GM18907 (cell line): ENCODE measurements around the gene DOCK1.

Experiments
- ATAC-seq: cut with Tn5 transposase; IDR thresholded peaks from one replicate; pipeline ENCODE4 v1.9.1; 2021; ENCODE audit warnings: mild to moderate bottlenecking, moderate library complexity; ENCODE audit not compliant: unreplicated experiment

Gene DOCK1

GRCh38 chr10:127338399-127339110, 433.3 kb downstream of the DOCK1 start:
- ATAC-seq = no peak

- ATAC-seq = no peak
Observed at GRCh38 chr10:127343821-127344220, 438.6 kb downstream of the DOCK1 start.

- ATAC-seq = no peak
Observed at GRCh38 chr10:127344346-127344745, 439.1 kb downstream of the DOCK1 start.

GRCh38 chr10:127345231-127345965, 440.2 kb downstream of the DOCK1 start:
- no peak for ATAC-seq

GRCh38 chr10:127346604-127347003, 441.4 kb downstream of the DOCK1 start:
- peak; percentile 71 for ATAC-seq

- ATAC-seq = no peak
Observed at GRCh38 chr10:127347202-127347959, 442.2 kb downstream of the DOCK1 start.

GRCh38 chr10:127349737-127350136, 444.5 kb downstream of the DOCK1 start:
- ATAC-seq = no peak

GRCh38 chr10:127351542-127351941, 446.3 kb downstream of the DOCK1 start:
- ATAC-seq = no peak

- no peak for ATAC-seq
Observed at GRCh38 chr10:127353544-127353943, 448.3 kb downstream of the DOCK1 start.

GRCh38 chr10:127354255-127354654, 449.0 kb downstream of the DOCK1 start:
- no peak for ATAC-seq

- ATAC-seq = no peak
Observed at GRCh38 chr10:127354992-127355391, 449.8 kb downstream of the DOCK1 start.

- no peak for ATAC-seq
Observed at GRCh38 chr10:127356360-127356759, 451.1 kb downstream of the DOCK1 start.

GRCh38 chr10:127357265-127357664, 452.0 kb downstream of the DOCK1 start:
- no peak for ATAC-seq

- ATAC-seq = no peak
Observed at GRCh38 chr10:127358337-127358736, 453.1 kb downstream of the DOCK1 start.

- no peak for ATAC-seq
Observed at GRCh38 chr10:127364034-127364433, 458.8 kb downstream of the DOCK1 start.

GRCh38 chr10:127368101-127368500, 462.9 kb downstream of the DOCK1 start:
- no peak for ATAC-seq

- no peak for ATAC-seq
Observed at GRCh38 chr10:127368929-127369328, 463.7 kb downstream of the DOCK1 start.

GRCh38 chr10:127370601-127371000, 465.4 kb downstream of the DOCK1 start:
- no peak for ATAC-seq

- ATAC-seq = no peak
Observed at GRCh38 chr10:127372361-127372760, 467.1 kb downstream of the DOCK1 start.

GRCh38 chr10:127374074-127374680, 468.9 kb downstream of the DOCK1 start:
- ATAC-seq = no peak

- no peak for ATAC-seq
Observed at GRCh38 chr10:127374901-127375300, 469.7 kb downstream of the DOCK1 start.
